ENCODE data around the gene PSMD9. TPM values are rescaled to one million over a fixed set of nuclear protein-coding genes. Genes with fewer than 3 reads are reported as not detected.
"Not testable (repeated sequence)": the region's sequence is repeated elsewhere in the genome, so short reads cannot be mapped to it uniquely, and the experiment has no call there.

The PSMD9 gene
- total RNA-seq, 1 experiment from 2014 or later = 40.4 TPM

GRCh38 chr12:121918679-121919038 lies 30.1 kb downstream of the PSMD9 start:
- DNase-seq (ENCODE audit: low read depth) = no peak

- DNase-seq (ENCODE audit: low read depth) = no peak
Observed at GRCh38 chr12:121921066-121921465, 32.5 kb downstream of the PSMD9 start.

- peak; percentile 78 for DNase-seq (ENCODE audit: low read depth)
Observed at GRCh38 chr12:121925358-121925695, 36.7 kb downstream of the PSMD9 start.

- DNase-seq (ENCODE audit: low read depth) = no peak
Observed at GRCh38 chr12:121926874-121927706, 38.5 kb downstream of the PSMD9 start.

GRCh38 chr12:121927813-121928212 lies 39.2 kb downstream of the PSMD9 start:
- DNase-seq (ENCODE audit: low read depth) = no peak

- not testable (repeated sequence) for DNase-seq (ENCODE audit: low read depth)
Observed at GRCh38 chr12:121929545-121929944, 41.0 kb downstream of the PSMD9 start.

- DNase-seq (ENCODE audit: low read depth) = no peak
Observed at GRCh38 chr12:121930862-121931261, 42.3 kb downstream of the PSMD9 start.

- DNase-seq (ENCODE audit: low read depth) = no peak
Observed at GRCh38 chr12:121932176-121932536, 43.6 kb downstream of the PSMD9 start.

GRCh38 chr12:121932914-121933521 lies 44.4 kb downstream of the PSMD9 start:
- no peak for DNase-seq (ENCODE audit: low read depth)

- peak; percentile 39 for DNase-seq (ENCODE audit: low read depth)
Observed at GRCh38 chr12:121933522-121934308, 45.1 kb downstream of the PSMD9 start.

GRCh38 chr12:121934309-121934664 lies 45.7 kb downstream of the PSMD9 start:
- no peak for DNase-seq (ENCODE audit: low read depth)

GRCh38 chr12:121937654-121938053 lies 49.1 kb downstream of the PSMD9 start:
- no peak for DNase-seq (ENCODE audit: low read depth)

- DNase-seq (ENCODE audit: low read depth) = no peak
Observed at GRCh38 chr12:121939186-121939585, 50.6 kb downstream of the PSMD9 start.

- DNase-seq (ENCODE audit: low read depth) = no peak
Observed at GRCh38 chr12:121939992-121940766, 51.6 kb downstream of the PSMD9 start.

- peak; percentile 35 for DNase-seq (ENCODE audit: low read depth)
Observed at GRCh38 chr12:121942145-121942718, 53.6 kb downstream of the PSMD9 start.

- no peak for DNase-seq (ENCODE audit: low read depth)
Observed at GRCh38 chr12:121943926-121944325, 55.3 kb downstream of the PSMD9 start.

- DNase-seq (ENCODE audit: low read depth) = no peak
Observed at GRCh38 chr12:121946313-121947025, 57.9 kb downstream of the PSMD9 start.

GRCh38 chr12:121947981-121948380 lies 59.4 kb downstream of the PSMD9 start:
- DNase-seq (ENCODE audit: low read depth) = no peak

- DNase-seq (ENCODE audit: low read depth) = peak; percentile 79
Observed at GRCh38 chr12:121949648-121950397, 61.2 kb downstream of the PSMD9 start.

GRCh38 chr12:121953117-121953692 lies 64.6 kb downstream of the PSMD9 start:
- DNase-seq (ENCODE audit: low read depth) = no peak
